OCI-LY3 (cell line): ENCODE measurements around the gene PIK3CA.

Source experiments
- EZH2phosphoT487 ChIP-seq: fragments of 200-600 bp; shearing (Covaris generic); IDR thresholded peaks from 2 replicates; pipeline ENCODE4 v1.6.1; 2018; ENCODE audit warnings: antibody characterized with exemption, mixed run types, low read depth
- TF ChIP-seq, protein P1 (sequence below): fragments of 200-600, 300-600 bp; sonication (generic); IDR thresholded peaks from 2 replicates; pipeline ENCODE4 v1.5.1; 2014; ENCODE audit warnings: antibody characterized with exemption, low read length, low read depth

- TF ChIP-seq, protein P1, sequence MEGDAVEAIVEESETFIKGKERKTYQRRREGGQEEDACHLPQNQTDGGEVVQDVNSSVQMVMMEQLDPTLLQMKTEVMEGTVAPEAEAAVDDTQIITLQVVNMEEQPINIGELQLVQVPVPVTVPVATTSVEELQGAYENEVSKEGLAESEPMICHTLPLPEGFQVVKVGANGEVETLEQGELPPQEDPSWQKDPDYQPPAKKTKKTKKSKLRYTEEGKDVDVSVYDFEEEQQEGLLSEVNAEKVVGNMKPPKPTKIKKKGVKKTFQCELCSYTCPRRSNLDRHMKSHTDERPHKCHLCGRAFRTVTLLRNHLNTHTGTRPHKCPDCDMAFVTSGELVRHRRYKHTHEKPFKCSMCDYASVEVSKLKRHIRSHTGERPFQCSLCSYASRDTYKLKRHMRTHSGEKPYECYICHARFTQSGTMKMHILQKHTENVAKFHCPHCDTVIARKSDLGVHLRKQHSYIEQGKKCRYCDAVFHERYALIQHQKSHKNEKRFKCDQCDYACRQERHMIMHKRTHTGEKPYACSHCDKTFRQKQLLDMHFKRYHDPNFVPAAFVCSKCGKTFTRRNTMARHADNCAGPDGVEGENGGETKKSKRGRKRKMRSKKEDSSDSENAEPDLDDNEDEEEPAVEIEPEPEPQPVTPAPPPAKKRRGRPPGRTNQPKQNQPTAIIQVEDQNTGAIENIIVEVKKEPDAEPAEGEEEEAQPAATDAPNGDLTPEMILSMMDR = no peak
- TF ChIP-seq EZH2phosphoT487 = no peak
Measured at GRCh38 chr3:179288845-179289244, 140.7 kb downstream of the PIK3CA start.
